Stimulated activated naive CD4-positive, alpha-beta T cell treated with Interleukin-2 at 50 U/mL for 16 hours (primary cell): Measurements from ENCODE around the gene LRP1-AS.
A peak's percentile ranks its signal among the peaks of the same experiment; 100 is the strongest.

ENCODE experiments used
- DNase-seq: peaks from one replicate; lab custom pipeline; 2025; lab: John Stamatoyannopoulos, UW

The LRP1-AS gene

GRCh38 chr12:57146961-57147944 is at the start of gene LRP1-AS:
Gene LRP1-AS (minus strand): TSS chr12:57147619.
- DNase-seq: no peak

- no peak for DNase-seq
Observed at GRCh38 chr12:57196956-57197355, 49.5 kb upstream of the LRP1-AS start.

- no peak for DNase-seq
Observed at GRCh38 chr12:57196439-57196838, 49.0 kb upstream of the LRP1-AS start.

GRCh38 chr12:57195611-57196371 is 48.4 kb upstream of the LRP1-AS start:
- no peak for DNase-seq

- no peak for DNase-seq
Observed at GRCh38 chr12:57195186-57195585, 47.8 kb upstream of the LRP1-AS start.

- no peak for DNase-seq
Observed at GRCh38 chr12:57194253-57194652, 46.8 kb upstream of the LRP1-AS start.

GRCh38 chr12:57193706-57194245 is 46.4 kb upstream of the LRP1-AS start:
- DNase-seq: no peak

GRCh38 chr12:57192920-57193319 is 45.5 kb upstream of the LRP1-AS start:
- no peak for DNase-seq

GRCh38 chr12:57191410-57191809 is 44.0 kb upstream of the LRP1-AS start:
- DNase-seq: no peak

GRCh38 chr12:57190821-57191220 is 43.4 kb upstream of the LRP1-AS start:
- no peak for DNase-seq

GRCh38 chr12:57190037-57190436 is 42.6 kb upstream of the LRP1-AS start:
- DNase-seq: no peak

- no peak for DNase-seq
Observed at GRCh38 chr12:57188090-57188425, 40.6 kb upstream of the LRP1-AS start.

GRCh38 chr12:57187222-57188089 is 40.0 kb upstream of the LRP1-AS start:
- no peak for DNase-seq

GRCh38 chr12:57185906-57186508 is 38.6 kb upstream of the LRP1-AS start:
- no peak for DNase-seq

- DNase-seq: no peak
Observed at GRCh38 chr12:57185403-57185802, 38.0 kb upstream of the LRP1-AS start.

- DNase-seq: no peak
Observed at GRCh38 chr12:57183939-57184725, 36.7 kb upstream of the LRP1-AS start.

GRCh38 chr12:57182918-57183575 is 35.6 kb upstream of the LRP1-AS start:
- DNase-seq: peak; percentile 74

- DNase-seq: no peak
Observed at GRCh38 chr12:57181561-57182155, 34.2 kb upstream of the LRP1-AS start.

GRCh38 chr12:57181072-57181471 is 33.7 kb upstream of the LRP1-AS start:
- no peak for DNase-seq
